WERI-Rb-1 (cell line): ENCODE results near the gene HOXC4.
A peak's percentile ranks its signal among the peaks of the same experiment; 100 is the strongest.

Experiments
- DNase-seq: peaks from one replicate; pipeline ENCODE4 v3.0.0-alpha.2; 2020
- H3K27ac ChIP-seq: fragments of 250-450 bp; sonication (Bioruptor Pico); 2 replicates; pipeline ENCODE4 v1.5.1; 2020; ENCODE audit warnings: mild to moderate bottlenecking, moderate library complexity
- H3K27me3 ChIP-seq: fragments of 250-450 bp; sonication (Bioruptor Pico); 2 replicates; pipeline ENCODE4 v1.5.1; 2021; ENCODE audit warnings: mild to moderate bottlenecking, low read depth, moderate library complexity; ENCODE audit not compliant: insufficient read depth, severe bottlenecking
- H3K36me3 ChIP-seq: fragments of 250-450 bp; sonication (Bioruptor Pico); 2 replicates; pipeline ENCODE4 v1.5.1; 2020; ENCODE audit warnings: mild to moderate bottlenecking, moderate library complexity
- H3K4me3 ChIP-seq: 2 replicates; pipeline ENCODE4 v1.5.1; 2011; ENCODE audit warnings: low read depth, mild to moderate bottlenecking, control low read depth, low read length
- H3K9me3 ChIP-seq: fragments of 250-450 bp; sonication (Bioruptor Pico); 2 replicates; pipeline ENCODE4 v1.5.1; 2021; ENCODE audit warnings: mild to moderate bottlenecking, moderate library complexity; ENCODE audit not compliant: severe bottlenecking
- TF ChIP-seq, protein P1 (sequence below): IDR thresholded peaks from 2 replicates; pipeline ENCODE4 v1.5.1; 2011; ENCODE audit warnings: low read depth, mild to moderate bottlenecking, control low read depth, inconsistent platforms, low read length

Gene HOXC4

GRCh38 chr12:54033980-54034784 lies 19.5 kb upstream of the HOXC4 start:
- Histone ChIP-seq H3K9me3 (no peaks in the 10 kb centered on the region), H3K36me3 (no peaks in the 10 kb centered on the region; the same call in 1 of the 2 replicates), H3K4me3 (peak overlapping the region; percentile 37), H3K27me3 (no peaks in the 10 kb centered on the region), H3K27ac (peak overlapping the region; percentile 64)
- no peak for DNase-seq
- TF ChIP-seq, protein P1, sequence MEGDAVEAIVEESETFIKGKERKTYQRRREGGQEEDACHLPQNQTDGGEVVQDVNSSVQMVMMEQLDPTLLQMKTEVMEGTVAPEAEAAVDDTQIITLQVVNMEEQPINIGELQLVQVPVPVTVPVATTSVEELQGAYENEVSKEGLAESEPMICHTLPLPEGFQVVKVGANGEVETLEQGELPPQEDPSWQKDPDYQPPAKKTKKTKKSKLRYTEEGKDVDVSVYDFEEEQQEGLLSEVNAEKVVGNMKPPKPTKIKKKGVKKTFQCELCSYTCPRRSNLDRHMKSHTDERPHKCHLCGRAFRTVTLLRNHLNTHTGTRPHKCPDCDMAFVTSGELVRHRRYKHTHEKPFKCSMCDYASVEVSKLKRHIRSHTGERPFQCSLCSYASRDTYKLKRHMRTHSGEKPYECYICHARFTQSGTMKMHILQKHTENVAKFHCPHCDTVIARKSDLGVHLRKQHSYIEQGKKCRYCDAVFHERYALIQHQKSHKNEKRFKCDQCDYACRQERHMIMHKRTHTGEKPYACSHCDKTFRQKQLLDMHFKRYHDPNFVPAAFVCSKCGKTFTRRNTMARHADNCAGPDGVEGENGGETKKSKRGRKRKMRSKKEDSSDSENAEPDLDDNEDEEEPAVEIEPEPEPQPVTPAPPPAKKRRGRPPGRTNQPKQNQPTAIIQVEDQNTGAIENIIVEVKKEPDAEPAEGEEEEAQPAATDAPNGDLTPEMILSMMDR, result no peak

DNA sequence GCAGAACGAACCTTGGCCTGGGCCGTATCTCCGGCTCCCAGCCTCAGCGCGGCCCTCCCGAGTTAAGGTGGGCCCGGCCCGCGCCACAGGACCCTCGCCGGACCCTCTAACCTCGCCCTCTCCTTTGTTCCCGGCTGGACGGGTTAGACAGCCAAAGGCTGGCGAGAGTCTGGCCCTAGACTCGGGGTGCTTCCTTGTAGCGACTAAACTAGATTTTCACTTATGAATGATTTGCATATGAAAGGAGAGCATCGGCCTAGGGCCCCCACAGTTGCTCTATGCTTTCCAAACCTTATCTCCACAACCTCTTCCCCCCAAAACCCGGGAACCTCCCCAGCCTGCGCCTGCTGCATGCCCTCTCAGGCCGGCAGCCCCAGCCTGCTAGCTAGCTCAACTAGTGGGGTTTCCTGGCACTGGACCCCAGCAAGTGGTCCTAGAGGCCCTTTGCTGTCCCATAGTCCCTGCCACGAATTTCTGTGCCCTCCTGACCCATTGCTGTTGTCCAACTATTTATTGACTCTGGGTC lies 18.8 kb upstream of the HOXC4 start:
- H3K9me3 ChIP-seq, result no peaks in the 10 kb centered on the region
- H3K4me3 ChIP-seq, result no peak overlapping the region
- no peaks in the 10 kb centered on the region for H3K27me3 ChIP-seq
- DNase-seq, result no peak
- H3K27ac ChIP-seq, result peak overlapping the region; percentile 90; the same call in 1 of the 2 replicates
- no peaks in the 10 kb centered on the region; the same call in 1 of the 2 replicates for H3K36me3 ChIP-seq
- TF ChIP-seq, protein P1, result no peak

GRCh38 chr12:54035568-54036264 lies 17.9 kb upstream of the HOXC4 start:
- TF ChIP-seq, protein P1, result no peak
- H3K4me3 ChIP-seq, result no peak overlapping the region
- H3K27ac ChIP-seq, result peak overlapping the region; percentile 90
- DNase-seq, result no peak
- H3K9me3 ChIP-seq, result no peaks in the 10 kb centered on the region
- no peaks in the 10 kb centered on the region for H3K27me3 ChIP-seq
- H3K36me3 ChIP-seq, result no peaks in the 10 kb centered on the region

DNA sequence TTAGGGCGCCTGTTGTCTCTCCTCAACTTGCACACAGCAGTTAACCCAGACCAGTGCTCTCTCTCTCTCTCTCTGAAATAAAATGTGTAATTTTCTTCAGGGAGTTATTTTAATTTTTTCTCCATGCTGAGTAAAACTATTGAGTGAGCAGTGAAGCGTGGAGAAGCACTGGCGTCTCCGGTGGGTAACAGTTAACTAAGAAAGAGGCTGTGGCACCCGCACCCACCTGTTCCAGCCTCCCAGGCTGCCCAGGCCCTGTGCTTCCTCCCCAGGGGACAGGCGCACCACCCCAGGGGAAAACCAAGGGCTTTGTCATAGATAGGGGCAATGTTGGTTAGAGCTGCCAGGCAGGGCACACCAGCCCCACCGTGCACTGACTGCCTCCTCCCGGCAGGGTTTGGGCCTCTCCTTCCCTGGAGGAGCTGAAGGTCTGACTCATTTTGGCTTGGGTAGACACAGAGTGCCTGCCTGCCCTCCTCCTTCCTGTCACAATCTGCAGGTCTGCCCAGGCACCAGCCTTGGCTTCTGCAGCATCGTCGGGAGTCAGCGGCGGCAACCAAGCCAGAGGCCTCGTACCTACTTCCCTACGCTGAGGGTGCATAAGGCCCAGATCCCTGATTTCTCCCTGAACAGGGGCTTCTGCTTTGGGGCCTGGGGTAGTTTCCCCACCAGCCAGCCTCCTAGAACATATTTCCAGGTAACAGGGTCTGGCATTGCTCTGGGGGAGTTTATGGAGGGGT lies 16.8 kb upstream of the HOXC4 start:
- TF ChIP-seq, protein P1, result no peak
- Histone ChIP-seq H3K4me3 (no peak overlapping the region), H3K36me3 (no peaks in the 10 kb centered on the region), H3K27ac (peak overlapping the region; percentile 90), H3K9me3 (no peaks in the 10 kb centered on the region), H3K27me3 (no peaks in the 10 kb centered on the region)
- peak; percentile 59 for DNase-seq

DNA sequence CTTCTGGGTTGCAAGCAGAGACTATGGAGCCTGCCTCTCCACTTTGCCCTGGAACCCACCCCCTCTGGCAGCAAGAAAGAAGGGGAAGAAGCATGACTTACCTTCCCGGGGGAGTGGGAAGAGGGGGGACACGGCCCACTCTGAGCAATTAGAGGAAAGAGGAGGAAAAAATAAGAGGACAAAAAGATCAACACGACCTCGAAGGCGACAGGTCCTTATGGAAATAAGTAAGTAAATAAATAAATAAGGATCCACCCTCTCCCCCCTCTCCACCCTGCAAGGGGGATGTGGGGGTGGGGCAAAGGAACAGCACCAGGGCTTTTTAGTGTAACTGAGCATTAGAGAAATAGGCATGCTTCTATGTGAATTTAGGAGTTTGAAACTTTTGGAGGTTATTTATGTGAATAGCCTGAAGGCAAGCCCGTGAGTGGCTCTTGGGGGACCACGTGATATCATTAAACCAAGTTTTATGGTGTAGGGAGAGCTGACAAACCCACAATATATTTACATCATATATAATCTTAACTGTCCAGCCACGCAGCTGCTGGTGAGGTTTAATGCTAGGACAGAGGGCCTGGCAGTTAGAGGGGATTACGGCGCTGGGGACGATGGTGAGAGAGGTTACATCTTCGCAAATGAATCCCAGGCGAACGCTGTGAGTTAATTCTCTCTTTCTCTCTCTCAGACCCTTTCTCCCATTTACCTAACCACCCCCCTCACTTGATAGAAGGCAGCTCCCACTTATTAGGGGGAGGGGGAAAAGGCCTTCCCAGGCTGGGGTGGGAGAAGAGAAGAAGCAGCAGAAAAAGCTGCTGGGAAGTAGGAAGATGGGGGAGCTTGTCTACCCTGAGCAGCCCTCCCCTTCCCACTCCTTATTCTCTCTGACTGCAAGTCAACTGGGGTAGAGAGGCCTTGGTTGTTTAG lies 16.0 kb upstream of the HOXC4 start:
- Histone ChIP-seq H3K36me3 (no peaks in the 10 kb centered on the region), H3K9me3 (no peaks in the 10 kb centered on the region), H3K27me3 (no peaks in the 10 kb centered on the region), H3K27ac (peak overlapping the region; percentile 90), H3K4me3 (peak overlapping the region; percentile 46)
- DNase-seq, result peak; percentile 83
- TF ChIP-seq, protein P1, result no peak
